Uterus (tissue), 2 donors: ENCODE measurements around the gene TTC32.

ENCODE experiments used
- POLR2A ChIP-seq, 2 donors: fragments of 450-650 bp; IDR thresholded peaks; one replicate each; pipeline ENCODE4 v1.6.1; 2016; ENCODE audit warnings: antibody characterized with exemption in 2 of 2, mild to moderate bottlenecking in 1 of 2, moderate library complexity in 1 of 2
- TF ChIP-seq, protein P1 (sequence below), 4 experiments: fragments of 200-600 bp in 2 of 4; fragments of 450-650 bp in 2 of 4; sonication (generic) in 2 of 4; IDR thresholded peaks; one replicate each; pipeline ENCODE4 v1.5.1; 2016 to 2019; ENCODE audit warnings: antibody characterized with exemption in 4 of 4, mild to moderate bottlenecking in 2 of 4, moderate library complexity in 1 of 4

GRCh38 chr2:19860022-19860421 is 41.8 kb downstream of the TTC32 start:
- TF ChIP-seq, protein P1, sequence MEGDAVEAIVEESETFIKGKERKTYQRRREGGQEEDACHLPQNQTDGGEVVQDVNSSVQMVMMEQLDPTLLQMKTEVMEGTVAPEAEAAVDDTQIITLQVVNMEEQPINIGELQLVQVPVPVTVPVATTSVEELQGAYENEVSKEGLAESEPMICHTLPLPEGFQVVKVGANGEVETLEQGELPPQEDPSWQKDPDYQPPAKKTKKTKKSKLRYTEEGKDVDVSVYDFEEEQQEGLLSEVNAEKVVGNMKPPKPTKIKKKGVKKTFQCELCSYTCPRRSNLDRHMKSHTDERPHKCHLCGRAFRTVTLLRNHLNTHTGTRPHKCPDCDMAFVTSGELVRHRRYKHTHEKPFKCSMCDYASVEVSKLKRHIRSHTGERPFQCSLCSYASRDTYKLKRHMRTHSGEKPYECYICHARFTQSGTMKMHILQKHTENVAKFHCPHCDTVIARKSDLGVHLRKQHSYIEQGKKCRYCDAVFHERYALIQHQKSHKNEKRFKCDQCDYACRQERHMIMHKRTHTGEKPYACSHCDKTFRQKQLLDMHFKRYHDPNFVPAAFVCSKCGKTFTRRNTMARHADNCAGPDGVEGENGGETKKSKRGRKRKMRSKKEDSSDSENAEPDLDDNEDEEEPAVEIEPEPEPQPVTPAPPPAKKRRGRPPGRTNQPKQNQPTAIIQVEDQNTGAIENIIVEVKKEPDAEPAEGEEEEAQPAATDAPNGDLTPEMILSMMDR (IDR thresholded peaks at IDR 0.05), result no peak
- TF ChIP-seq POLR2A (IDR thresholded peaks at IDR 0.05), result no peak
